H1 (cell line): Measurements from ENCODE around the gene FGF14. TPM values are rescaled to one million over a fixed set of nuclear protein-coding genes. Genes with fewer than 3 reads are reported as not detected.

Source experiments
- CTCF ChIA-PET: fragments of 300-600 bp; sonication (Branson Sonifier 250); formaldehyde crosslinking; loops from one replicate; lab custom pipeline; 2021; ENCODE audit not compliant: partially characterized antibody; lab: Charles Lee
- POLR2A ChIA-PET: fragments of 300-600 bp; sonication (Branson Sonifier 250); formaldehyde crosslinking; loops from one replicate; lab custom pipeline; 2021; ENCODE audit warnings: inconsistent platforms; ENCODE audit not compliant: partially characterized antibody; lab: Charles Lee
- DNase-seq, 2 experiments: peaks; one replicate each; pipeline versions ENCODE4 v3.0.0 to v3.0.0-alpha.2; 2010 to 2022; ENCODE audit warnings: low spot score in 2 of 2, low read depth in 1 of 2, mixed read lengths in 1 of 2
- FAIRE-seq: peaks from 2 replicates; lab custom pipeline; 2011; peaks lifted over from hg19 to GRCh38; lab: Jason Lieb, UNC
- H2AFZ ChIP-seq: 2 replicates; pipeline ENCODE4 v1.8.1; 2012; ENCODE audit warnings: low read length, inconsistent platforms
- H2AK5ac ChIP-seq: 2 replicates; pipeline ENCODE4 v1.6.1; 2013; ENCODE audit warnings: low read depth, low read length
- H2BK120ac ChIP-seq: replicated peaks from 2 replicates; pipeline ENCODE3; 2013; ENCODE audit warnings: low read depth, low read length, inconsistent platforms
- H2BK12ac ChIP-seq: 2 replicates; pipeline ENCODE4 v1.6.1; 2013; ENCODE audit warnings: low read depth, low read length
- H2BK15ac ChIP-seq: 2 replicates; pipeline ENCODE4 v1.6.1; 2013; ENCODE audit warnings: low read length
- H2BK20ac ChIP-seq: 2 replicates; pipeline ENCODE4 v1.6.1; 2013; ENCODE audit warnings: low read length
- H2BK5ac ChIP-seq: 2 replicates; pipeline ENCODE4 v1.6.1; 2013; ENCODE audit warnings: low read depth, low read length
- H3K14ac ChIP-seq: 2 replicates; pipeline ENCODE4 v1.6.1; 2013; ENCODE audit warnings: inconsistent platforms; ENCODE audit not compliant: insufficient read length
- H3K18ac ChIP-seq: 2 replicates; pipeline ENCODE4 v1.6.1; 2013; ENCODE audit warnings: low read length; ENCODE audit errors: extremely low read depth
- H3K23ac ChIP-seq: 2 replicates; pipeline ENCODE4 v1.6.1; 2013; ENCODE audit warnings: inconsistent platforms; ENCODE audit not compliant: insufficient read length
- H3K23me2 ChIP-seq: 2 replicates; pipeline ENCODE4 v1.6.1; 2013; ENCODE audit warnings: low read depth, low read length
- H3K27ac ChIP-seq: 2 replicates; pipeline ENCODE4 v1.6.1; 2011; ENCODE audit warnings: low read depth, low read length, inconsistent platforms
- H3K27me3 ChIP-seq, 4 experiments: replicated peaks in 1 of 4; 1 replicate in 1 of 4; 2 replicates in 3 of 4; pipeline versions ENCODE4 v1.6.1 to v1.8.1; 2011 to 2013; ENCODE audit warnings: low read length in 3 of 4, mild to moderate bottlenecking in 3 of 4, inconsistent platforms in 2 of 4, mixed read lengths in 2 of 4, moderate library complexity in 1 of 4; ENCODE audit not compliant: control insufficient read depth in 3 of 4, insufficient read depth in 3 of 4; ENCODE audit errors: extremely low read depth in 1 of 4
- H3K36me3 ChIP-seq, 4 experiments: 2 replicates each; pipeline versions ENCODE4 v1.6.1 to v1.8.1; 2011 to 2013; ENCODE audit warnings: mild to moderate bottlenecking in 4 of 4, low read length in 3 of 4, moderate library complexity in 2 of 4, control low read depth in 1 of 4, inconsistent platforms in 1 of 4; ENCODE audit not compliant: insufficient read depth in 4 of 4, control insufficient read depth in 2 of 4
- H3K4ac ChIP-seq: replicated peaks from 2 replicates; pipeline ENCODE3; 2013; ENCODE audit warnings: low read length, low read depth, mixed read lengths, inconsistent platforms; ENCODE audit not compliant: insufficient read length
- H3K4me1 ChIP-seq, 4 experiments: replicated peaks in 1 of 4; 1 replicate in 1 of 4; 2 replicates in 3 of 4; pipeline versions ENCODE4 v1.6.1 to v1.8.1; 2011 to 2013; ENCODE audit warnings: low read length in 3 of 4, inconsistent platforms in 2 of 4, mixed read lengths in 1 of 4; ENCODE audit not compliant: insufficient read depth in 4 of 4, control insufficient read depth in 3 of 4
- H3K4me2 ChIP-seq, 2 experiments: 2 replicates each; pipeline versions ENCODE4 v1.6.1 to v1.8.1; 2011 to 2013; ENCODE audit warnings: low read depth in 2 of 2, low read length in 2 of 2, control low read depth in 1 of 2, inconsistent platforms in 1 of 2, mild to moderate bottlenecking in 1 of 2; ENCODE audit not compliant: insufficient read depth in 1 of 2
- H3K4me3 ChIP-seq, 4 experiments: fragments of 200-600, 300-600 bp in 1 of 4; sonication (generic), shearing (Covaris generic), sonication (Bioruptor Twin) in 1 of 4; 2 replicates each; pipeline versions ENCODE4 v1.5.1 to v1.8.1; 2011 to 2016; ENCODE audit warnings: low read length in 4 of 4, low read depth in 3 of 4, control low read depth in 2 of 4, inconsistent platforms in 2 of 4, mild to moderate bottlenecking in 2 of 4, mixed read lengths in 1 of 4, moderate library complexity in 1 of 4; ENCODE audit not compliant: insufficient read depth in 2 of 4; ENCODE audit errors: extremely low read depth in 1 of 4
- H3K56ac ChIP-seq: replicated peaks from 2 replicates; pipeline ENCODE3; 2013; ENCODE audit warnings: low read depth, mild to moderate bottlenecking, mixed read lengths, low read length, inconsistent platforms; ENCODE audit not compliant: insufficient read length
- H3K79me1 ChIP-seq: 2 replicates; pipeline ENCODE4 v1.6.1; 2013; ENCODE audit warnings: low read depth, low read length, control low read depth
- H3K79me2 ChIP-seq, 2 experiments: 2 replicates each; pipeline versions ENCODE4 v1.6.1 to v1.8.1; 2012 to 2013; ENCODE audit warnings: low read length in 2 of 2, mild to moderate bottlenecking in 2 of 2, inconsistent platforms in 1 of 2; ENCODE audit not compliant: insufficient read depth in 2 of 2, control insufficient read depth in 1 of 2
- H3K9ac ChIP-seq, 4 experiments: replicated peaks in 1 of 4; 1 replicate in 1 of 4; 2 replicates in 3 of 4; pipeline versions ENCODE4 v1.6.1 to v1.8.1; 2011 to 2013; ENCODE audit warnings: low read depth in 3 of 4, low read length in 3 of 4, control low read depth in 2 of 4, mild to moderate bottlenecking in 2 of 4, moderate library complexity in 2 of 4, inconsistent platforms in 1 of 4; ENCODE audit errors: extremely low read depth in 1 of 4
- H3K9me3 ChIP-seq, 2 experiments: 2 replicates each; pipeline versions ENCODE4 v1.6.1 to v1.8.1; 2012 to 2013; ENCODE audit warnings: mild to moderate bottlenecking in 2 of 2, moderate library complexity in 2 of 2, control low read depth in 1 of 2, inconsistent platforms in 1 of 2, low read depth in 1 of 2, low read length in 1 of 2, mixed read lengths in 1 of 2; ENCODE audit not compliant: insufficient read depth in 2 of 2
- H4K20me1 ChIP-seq, 2 experiments: replicated peaks in 1 of 2; 2 replicates each; pipeline versions ENCODE3 to v1.8.1; 2011 to 2013; ENCODE audit warnings: inconsistent platforms in 2 of 2, low read length in 2 of 2, mild to moderate bottlenecking in 1 of 2; ENCODE audit not compliant: insufficient read depth in 2 of 2, control insufficient read depth in 1 of 2
- H4K5ac ChIP-seq: 2 replicates; pipeline ENCODE4 v1.6.1; 2013; ENCODE audit warnings: low read length, low read depth, mixed read lengths, inconsistent platforms; ENCODE audit not compliant: insufficient read length
- H4K8ac ChIP-seq: 2 replicates; pipeline ENCODE4 v1.8.0; 2013; ENCODE audit warnings: mild to moderate bottlenecking, moderate library complexity, low read length, inconsistent platforms; ENCODE audit not compliant: insufficient read depth; ENCODE audit errors: extremely low read depth
- H4K91ac ChIP-seq: replicated peaks from 2 replicates; pipeline ENCODE3; 2013; ENCODE audit warnings: low read length, mixed read lengths, inconsistent platforms; ENCODE audit not compliant: insufficient read length
- ATF2 ChIP-seq: IDR thresholded peaks from 2 replicates; pipeline ENCODE4 v1.6.1; 2012; ENCODE audit warnings: low read length, inconsistent platforms
- CBX8 ChIP-seq: fragments of 300-800, 300-1000 bp; sonication (generic); IDR thresholded peaks from 2 replicates; pipeline ENCODE4 v1.7.1; 2016; ENCODE audit warnings: low read depth, low read length, borderline replicate concordance
- RXRA ChIP-seq: IDR thresholded peaks from 2 replicates; pipeline ENCODE4 v1.6.1; 2011; ENCODE audit warnings: low read depth, mild to moderate bottlenecking, low read length, moderate library complexity; ENCODE audit not compliant: insufficient read depth
- WGBS, 2 experiments: shearing (Covaris generic) in 1 of 2; methylation state at CpG; one replicate each; pipeline versions ENCODE4 v1.1.6 to v1.1.7; 2013 to 2015; ENCODE audit warnings: low lambda C conversion rate in 2 of 2, mixed read lengths in 2 of 2, inconsistent platforms in 1 of 2, low coverage in 1 of 2, missing lambda C conversion rate in 1 of 2; ENCODE audit not compliant: insufficient replicate concordance in 2 of 2, insufficient coverage in 1 of 2, insufficient read length in 1 of 2; ENCODE audit errors: extremely low coverage in 1 of 2, missing lambda C conversion rate in 1 of 2; 5-methylcytosine and 5-hydroxymethylcytosine counted together
- polyA plus RNA-seq, 7 experiments: library from polyadenylated mRNA; depleted of rRNA in 3 of 7; stranded (reverse) in 5 of 7; unstranded in 2 of 7; fragments of >200 nt in 5 of 7; fragments of 200-250 nt in 2 of 7; gene quantifications; 1 replicate in 5 of 7; 2 replicates in 1 of 7; 4 replicates in 1 of 7; pipeline versions ENCODE4 v1.2.1 to v1.2.3, GENCODE V29; 2011 to 2013; ENCODE audit warnings: missing spikeins in 2 of 7, mixed read lengths in 2 of 7
- total RNA-seq: library from RNA; stranded (reverse); fragmentation: NEBNext Ultra II Directional; extraction: Animal tissue kit (Norgen Biotek cat#: 25700); gene quantifications from 2 replicates; pipeline ENCODE4 v1.2.1, GENCODE V29; 2021

The FGF14 gene
- total and polyA plus RNA-seq, 2 of the 8 experiments (the other 6 are each of a cell fraction or from before 2014, with no cell fraction given), result 0.05 to 0.58 TPM

DNA sequence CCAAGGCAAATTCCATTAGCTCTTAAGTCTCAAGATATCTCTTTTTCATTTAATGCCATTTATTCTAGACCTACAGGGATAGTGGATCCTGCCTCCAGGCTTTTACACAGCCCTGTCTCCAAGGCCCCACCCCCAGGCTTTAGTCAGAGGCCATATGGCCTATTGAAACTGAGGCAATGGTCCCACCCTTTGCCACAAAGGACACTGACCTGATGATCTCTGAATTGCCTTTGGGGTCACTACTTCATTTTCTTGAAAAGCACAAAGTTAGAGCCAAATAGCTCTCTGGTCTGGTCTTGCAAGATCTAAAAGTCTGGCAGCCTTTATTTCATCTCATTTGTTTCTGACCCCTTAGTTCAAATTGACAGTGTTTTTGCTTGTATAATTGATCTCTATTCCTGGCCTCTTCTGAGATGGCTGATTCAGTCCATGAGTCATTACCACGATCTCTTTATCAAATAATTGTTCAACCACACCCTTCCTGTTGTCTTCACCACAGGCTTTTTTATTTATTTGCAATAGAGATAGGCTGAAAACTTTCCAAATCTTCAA is 209.8 kb downstream of the FGF14 start:
- no peak overlapping the region for H3K18ac ChIP-seq
- no peak overlapping the region for H2BK120ac ChIP-seq
- H4K20me1 ChIP-seq, result no peaks in the 10 kb centered on the region
- no peaks in the 10 kb centered on the region for H3K4me1 ChIP-seq
- 0 out of 4 replicates have a peak, but pooled peaks cover 0 to 3% of the 10 kb centered on the region in 2 experiments for H3K9me3 ChIP-seq
- no peaks in the 10 kb centered on the region for H3K23me2 ChIP-seq
- no peak overlapping the region for H3K4me3 ChIP-seq
- no peak overlapping the region for H2BK20ac ChIP-seq
- FAIRE-seq, result no peak
- no peak overlapping the region for H2AFZ ChIP-seq
- H2BK15ac ChIP-seq, result no peak overlapping the region
- DNase-seq, result no peak
- no peak overlapping the region for H3K56ac ChIP-seq
- CTCF ChIA-PET, result interaction anchor here (1.2 kb wide), 1 partner anchor 15 kb away, joined by 3 read pairs; no protein-coding TSS in a partner anchor
- POLR2A ChIA-PET, result no interaction called here
- no peak overlapping the region for H3K14ac ChIP-seq
- no peaks in the 10 kb centered on the region for H3K27me3 ChIP-seq
- H3K4me2 ChIP-seq, result no peak overlapping the region
- 88% methylated on average over 1 of the region's 1 CpG; no CpG with 5 or more reads in 1 of the 2 experiments for WGBS, 2 experiments
- no peak overlapping the region for H3K4ac ChIP-seq
- no peak overlapping the region for H2BK5ac ChIP-seq
- no peak overlapping the region for H4K5ac ChIP-seq
- no peak overlapping the region for H4K8ac ChIP-seq
- no peak overlapping the region for H3K9ac ChIP-seq
- H3K36me3 ChIP-seq, result no peaks in the 10 kb centered on the region
- H3K23ac ChIP-seq, result no peak overlapping the region
- H4K91ac ChIP-seq, result no peak overlapping the region
- H3K79me1 ChIP-seq, result no peaks in the 10 kb centered on the region
- H3K27ac ChIP-seq, result no peak overlapping the region
- H2AK5ac ChIP-seq, result no peak overlapping the region
- H2BK12ac ChIP-seq, result no peak overlapping the region
- no peaks in the 10 kb centered on the region for H3K79me2 ChIP-seq
- TF ChIP-seq RXRA (no peak), ATF2 (no peak), CBX8 (no peak)
